IMR-90 (cell line): ENCODE results near the gene LPCAT2. TPM values are rescaled to one million over a fixed set of nuclear protein-coding genes. Genes with fewer than 3 reads are reported as not detected.
A peak's percentile ranks its signal among the peaks of the same experiment; 100 is the strongest.

Source experiments
- ATAC-seq: fragments of 200-7000 bp; cut with Tn5 transposase; 2 replicates; pipeline ENCODE4 v1.9.1; 2020; ENCODE audit warnings: low read depth, mild to moderate bottlenecking, moderate library complexity
- BruUV-seq: library from RNA; stranded (reverse); fragments of 400-500 nt; replicated peaks from 2 replicates; lab custom pipeline; 2021; lab: Mats Ljungman, UMichigan
- CTCF ChIA-PET: fragments of 300-600 bp; formaldehyde crosslinking; extraction: SDS; loops from one replicate; lab custom pipeline; 2021; ENCODE audit warnings: antibody characterized with exemption; lab: Yijun Ruan, JAX
- POLR2A ChIA-PET: fragments of 300-600 bp; sonication (Branson Sonifier 250); formaldehyde crosslinking; loops from one replicate; lab custom pipeline; 2022; ENCODE audit warnings: antibody characterized with exemption; ENCODE audit not compliant: unreplicated experiment; lab: Charles Lee
- DNase-seq: peaks from one replicate; pipeline ENCODE4 v3.0.0; 2013
- H2AFZ ChIP-seq: replicated peaks from 2 replicates; pipeline ENCODE3; 2013; ENCODE audit warnings: low read length, mild to moderate bottlenecking; ENCODE audit not compliant: poor library complexity
- H2AK5ac ChIP-seq: 2 replicates; pipeline ENCODE4 v1.6.1; 2013; ENCODE audit warnings: low read depth, low read length, inconsistent platforms
- H2AK9ac ChIP-seq: replicated peaks from 2 replicates; pipeline ENCODE3; 2013; ENCODE audit warnings: mild to moderate bottlenecking, low read depth, low read length, moderate library complexity; ENCODE audit not compliant: poor library complexity
- H2BK120ac ChIP-seq: 2 replicates; pipeline ENCODE4 v1.6.1; 2013; ENCODE audit warnings: low read depth, low read length, inconsistent platforms
- H2BK15ac ChIP-seq: 3 replicates; pipeline ENCODE4 v1.6.1; 2013; ENCODE audit warnings: low read depth, low read length, inconsistent platforms
- H2BK20ac ChIP-seq: 2 replicates; pipeline ENCODE4 v1.6.1; 2013; ENCODE audit warnings: low read depth, mild to moderate bottlenecking, inconsistent platforms, low read length, moderate library complexity
- H2BK5ac ChIP-seq: 2 replicates; pipeline ENCODE4 v1.6.1; 2013; ENCODE audit warnings: mild to moderate bottlenecking, low read depth, low read length, inconsistent platforms; ENCODE audit not compliant: poor library complexity, severe bottlenecking
- H3K14ac ChIP-seq: replicated peaks from 2 replicates; pipeline ENCODE4 v1.6.1; 2013; ENCODE audit warnings: low read depth, low read length, inconsistent platforms
- H3K18ac ChIP-seq: 2 replicates; pipeline ENCODE4 v1.6.1; 2013; ENCODE audit warnings: low read depth, low read length, control low read depth
- H3K23ac ChIP-seq: 2 replicates; pipeline ENCODE4 v1.6.1; 2013; ENCODE audit warnings: low read depth, low read length, inconsistent platforms
- H3K27ac ChIP-seq: 2 replicates; pipeline ENCODE4 v1.5.1; 2013; ENCODE audit warnings: mild to moderate bottlenecking, control low read depth, low read length; ENCODE audit not compliant: insufficient read depth
- H3K27me3 ChIP-seq: 2 replicates; pipeline ENCODE4 v1.6.1; 2013; ENCODE audit warnings: low read length; ENCODE audit not compliant: control insufficient read depth, insufficient read depth
- H3K36me3 ChIP-seq: 2 replicates; pipeline ENCODE4 v1.6.1; 2013; ENCODE audit warnings: low read length, mixed read lengths; ENCODE audit not compliant: control insufficient read depth, insufficient read depth
- H3K4ac ChIP-seq: 2 replicates; pipeline ENCODE4 v1.6.1; 2013; ENCODE audit warnings: low read depth, low read length, inconsistent platforms
- H3K4me1 ChIP-seq: 2 replicates; pipeline ENCODE4 v1.6.1; 2013; ENCODE audit warnings: low read length, mixed read lengths; ENCODE audit not compliant: control insufficient read depth, insufficient read depth
- H3K4me2 ChIP-seq: 2 replicates; pipeline ENCODE4 v1.6.1; 2013; ENCODE audit warnings: low read depth, mild to moderate bottlenecking, control low read depth, low read length, moderate library complexity
- H3K4me3 ChIP-seq: 2 replicates; pipeline ENCODE4 v1.5.1; 2013; ENCODE audit warnings: low read depth, mild to moderate bottlenecking, control low read depth, low read length, moderate library complexity; ENCODE audit not compliant: insufficient read depth
- H3K56ac ChIP-seq: 2 replicates; pipeline ENCODE4 v1.6.1; 2013; ENCODE audit warnings: low read length, inconsistent platforms; ENCODE audit not compliant: insufficient read depth; ENCODE audit errors: extremely low read depth
- H3K79me1 ChIP-seq, 2 experiments: 2 replicates each; pipeline ENCODE4 v1.6.1; 2013; ENCODE audit warnings: low read length in 2 of 2, inconsistent platforms in 1 of 2, low read depth in 1 of 2
- H3K9ac ChIP-seq: 2 replicates; pipeline ENCODE4 v1.6.1; 2013; ENCODE audit warnings: low read depth, low read length, control low read depth
- H3K9me1 ChIP-seq: 2 replicates; pipeline ENCODE4 v1.6.1; 2013; ENCODE audit warnings: low read length, inconsistent platforms; ENCODE audit not compliant: insufficient read depth
- H3K9me3 ChIP-seq: 2 replicates; pipeline ENCODE4 v1.6.1; 2013; ENCODE audit warnings: low read length; ENCODE audit not compliant: control insufficient read depth, insufficient read depth
- H4K20me1 ChIP-seq: 2 replicates; pipeline ENCODE4 v1.6.1; 2013; ENCODE audit warnings: low read length, inconsistent platforms; ENCODE audit not compliant: insufficient read depth
- H4K5ac ChIP-seq: 2 replicates; pipeline ENCODE4 v1.6.1; 2013; ENCODE audit warnings: mild to moderate bottlenecking, low read depth, low read length, control low read depth
- H4K8ac ChIP-seq, 2 experiments: 2 replicates each; pipeline ENCODE4 v1.6.1; 2013; ENCODE audit warnings: low read depth in 2 of 2, low read length in 2 of 2, control low read depth in 1 of 2, inconsistent platforms in 1 of 2
- H4K91ac ChIP-seq: 2 replicates; pipeline ENCODE4 v1.6.1; 2013; ENCODE audit warnings: low read depth, low read length, inconsistent platforms; ENCODE audit not compliant: insufficient read depth
- BHLHE40 ChIP-seq: fragments of 150-350 bp; IDR thresholded peaks from 2 replicates; pipeline ENCODE4 v1.6.1; 2016; ENCODE audit warnings: mild to moderate bottlenecking, low read depth, low read length
- CTCF ChIP-seq: conservative IDR thresholded peaks from 2 replicates; pipeline ENCODE4 v1.5.1; 2012; ENCODE audit warnings: mild to moderate bottlenecking, low read depth, low read length, improper control_type of control experiment
- ELK1 ChIP-seq: fragments of 150-350 bp; IDR thresholded peaks from 2 replicates; pipeline ENCODE4 v1.6.1; 2016; ENCODE audit warnings: low read depth, mild to moderate bottlenecking, low read length, moderate library complexity, borderline replicate concordance
- MXI1 ChIP-seq: IDR thresholded peaks from 2 replicates; pipeline ENCODE4 v1.6.1; 2012; ENCODE audit warnings: low read depth, mild to moderate bottlenecking, low read length, moderate library complexity, borderline replicate concordance
- POLR2A ChIP-seq: IDR thresholded peaks from 2 replicates; pipeline ENCODE4 v1.6.1; 2012; ENCODE audit warnings: mild to moderate bottlenecking, low read depth, low read length
- RAD21 ChIP-seq: IDR thresholded peaks from 2 replicates; pipeline ENCODE4 v1.6.1; 2012; ENCODE audit warnings: low read length, improper control_type of control experiment
- RFX5 ChIP-seq: IDR thresholded peaks from 2 replicates; pipeline ENCODE4 v1.8.0; 2012; ENCODE audit warnings: low read depth, mild to moderate bottlenecking, low read length, moderate library complexity
- SMC3 ChIP-seq: fragments of 150-350 bp; IDR thresholded peaks from 2 replicates; pipeline ENCODE4 v1.6.1; 2016; ENCODE audit warnings: low read depth, mild to moderate bottlenecking, antibody characterized with exemption, low read length, moderate library complexity
- WGBS, 2 experiments: methylation state at CpG; one replicate each; pipeline versions ENCODE4 v1.1.5 to v1.1.7; 2013; ENCODE audit warnings: missing lambda C conversion rate in 2 of 2; ENCODE audit not compliant: insufficient read length in 1 of 2; ENCODE audit errors: extremely low coverage in 2 of 2; 5-methylcytosine and 5-hydroxymethylcytosine counted together
- dilution Hi-C: fragments of 300-500 bp; cut with HindIII; formaldehyde crosslinking; loops from one replicate; pipeline ENCODE4 v1.14.3; 2018; ENCODE audit warnings: low sequenced_read_pairs; ENCODE audit not compliant: unreplicated experiment
- in situ Hi-C: fragments of 300-500 bp; cut with MboI; formaldehyde crosslinking; loops from 3 replicates; pipeline ENCODE4 v1.14.3; 2019; ENCODE audit warnings: low sequenced_read_pairs, inconsistent platforms, mixed read lengths
- intact Hi-C: fragments of 100-400 bp; cut with micrococcal nuclease; formaldehyde crosslinking; loops from 2 replicates; pipeline ENCODE4 v1.10.0; 2022
- polyA plus RNA-seq, 3 experiments: library from polyadenylated mRNA; depleted of rRNA; stranded (reverse); fragments of >200 nt; gene quantifications; 2 replicates each; pipeline ENCODE4 v1.2.3, GENCODE V29; 2012; ENCODE audit warnings: low replicate concordance in 1 of 3
- total RNA-seq: library from RNA; depleted of rRNA; stranded (reverse); fragments of >200 nt; gene quantifications from 2 replicates; pipeline ENCODE4 v1.2.3, GENCODE V29; 2012

LPCAT2 gene
- total and polyA plus RNA-seq, 2 of the 4 experiments (the other 2 are of a cell fraction), result 8.6 to 8.7 TPM

- no peaks in the 10 kb centered on the region for H3K9me3 ChIP-seq
- no peak overlapping the region for H3K56ac ChIP-seq
- H4K8ac ChIP-seq, result peak overlapping the region in 1 of 2 experiments; percentile 39; a peak in 1 of 4 replicates
- no peaks in the 10 kb centered on the region for H3K27me3 ChIP-seq
- no peak overlapping the region for H3K18ac ChIP-seq
- peak overlapping the region; percentile 9; the same call in 1 of the 2 replicates for H2BK120ac ChIP-seq
- H3K4me1 ChIP-seq, result peaks cover 13% of the 10 kb centered on the region
- H3K9me1 ChIP-seq, result peaks cover 7% of the 10 kb centered on the region
- no peak overlapping the region for H2AK9ac ChIP-seq
- peaks cover 3% of the 10 kb centered on the region; the same call in 1 of the 2 replicates for H4K20me1 ChIP-seq
- intact Hi-C loops (loop anchor here (1.0 to 2.0 kb wide), 4 partner anchors 14 to 206 kb away; no protein-coding TSS in a partner anchor), dilution Hi-C loops (no loop called here), in situ Hi-C loops (loop anchor here (25.0 kb wide), 1 partner anchor 867 kb away; no protein-coding TSS in a partner anchor)
- H3K4me2 ChIP-seq, result no peak overlapping the region
- H3K9ac ChIP-seq, result no peak overlapping the region
- H3K4me3 ChIP-seq, result no peak overlapping the region
- no peak overlapping the region for H4K91ac ChIP-seq
- no peak overlapping the region for H3K27ac ChIP-seq
- ChIA-PET CTCF (no interaction called here), POLR2A (no interaction called here)
- H3K4ac ChIP-seq, result peak overlapping the region; percentile 12; the same call in 1 of the 2 replicates
- 0% methylated on average over 1 of the region's 3 CpGs; no CpG with 5 or more reads in 1 of the 2 experiments for WGBS, 2 experiments
- H2AK5ac ChIP-seq, result no peak overlapping the region
- no peaks in the 10 kb centered on the region for H3K79me1 ChIP-seq
- DNase-seq, result peak; percentile 96
- BruUV-seq, result no TSS peak
- no peak overlapping the region for H2BK15ac ChIP-seq
- TF ChIP-seq RAD21 (peak; percentile 85), CTCF (peak; percentile 63), MXI1 (peak; percentile 74; the same call in 1 of the 2 replicates), SMC3 (peak; percentile 72), RFX5 (0 out of 2 replicates have a peak, but pooled peaks have one; percentile 34), BHLHE40 (no peak), ELK1 (no peak), POLR2A (no peak)
- 0 out of 2 replicates have a peak overlapping the region, but pooled peaks have one; percentile 14 for H2BK20ac ChIP-seq
- H3K23ac ChIP-seq, result no peak overlapping the region
- ATAC-seq, result peak; percentile 74
- H4K5ac ChIP-seq, result no peak overlapping the region
- no peak overlapping the region for H2BK5ac ChIP-seq
- no peak overlapping the region for H2AFZ ChIP-seq
- H3K14ac ChIP-seq, result no peak overlapping the region
- peaks cover 64% of the 10 kb centered on the region for H3K36me3 ChIP-seq
Observed at GRCh38 chr16:55494994-55495421, 13.9 kb upstream of the LPCAT2 start.
